Natural killer cell (primary cell): Measurements from ENCODE around the gene URI1. TPM values are rescaled to one million over a fixed set of nuclear protein-coding genes. Genes with fewer than 3 reads are reported as not detected.

Experiments used
- ATAC-seq, 3 donors: fragments of 150-1000 bp in 2 of 3; fragments of 200-7000 bp in 1 of 3; cut with Tn5 transposase; 1 replicate in 1 of 3; 2 replicates in 2 of 3; pipeline ENCODE4 v1.10.0; 2021; ENCODE audit warnings: mild to moderate bottlenecking in 2 of 3, moderate library complexity in 2 of 3
- DNase-seq, 2 donors: peaks; one replicate each; pipeline versions ENCODE4 v3.0.0 to v3.0.0-alpha.2; 2013 to 2021; ENCODE audit warnings: mixed read lengths in 1 of 2
- H3K27ac ChIP-seq: one replicate; pipeline ENCODE4 v1.5.1; 2013; ENCODE audit warnings: mild to moderate bottlenecking, low read length
- H3K27me3 ChIP-seq: one replicate; pipeline ENCODE4 v1.6.1; 2013; ENCODE audit warnings: low read length; ENCODE audit not compliant: control insufficient read depth, insufficient read depth
- H3K36me3 ChIP-seq: one replicate; pipeline ENCODE4 v1.6.1; 2013; ENCODE audit warnings: low read length; ENCODE audit not compliant: control insufficient read depth, insufficient read depth
- H3K4me1 ChIP-seq: one replicate; pipeline ENCODE4 v1.6.1; 2013; ENCODE audit warnings: low read length; ENCODE audit not compliant: control insufficient read depth, insufficient read depth
- H3K4me3 ChIP-seq: one replicate; pipeline ENCODE4 v1.5.1; 2013; ENCODE audit warnings: low read length
- H3K9me3 ChIP-seq: one replicate; pipeline ENCODE4 v1.6.1; 2013; ENCODE audit warnings: low read length; ENCODE audit not compliant: control insufficient read depth, insufficient read depth
- H3K27ac Mint-ChIP-seq, 2 donors: one replicate each; pipeline ENCODE4 v1.8.0; 2022; ENCODE audit warnings: mild to moderate bottlenecking in 2 of 2, mixed read lengths in 2 of 2, moderate library complexity in 1 of 2
- H3K27me3 Mint-ChIP-seq, 2 donors: one replicate each; pipeline ENCODE4 v1.8.0; 2022; ENCODE audit warnings: low read depth in 2 of 2, mixed read lengths in 2 of 2
- H3K36me3 Mint-ChIP-seq: one replicate; pipeline ENCODE4 v1.8.0; 2022; ENCODE audit warnings: mixed read lengths
- H3K4me1 Mint-ChIP-seq, 2 donors: one replicate each; pipeline ENCODE4 v1.8.0; 2022; ENCODE audit warnings: mixed read lengths in 2 of 2
- H3K4me3 Mint-ChIP-seq: one replicate; pipeline ENCODE4 v1.8.0; 2022; ENCODE audit warnings: mild to moderate bottlenecking, moderate library complexity, mixed read lengths
- H3K9me3 Mint-ChIP-seq, 2 donors: one replicate each; pipeline ENCODE4 v1.8.0; 2022; ENCODE audit warnings: mixed read lengths in 2 of 2
- CTCF ChIP-seq: fragments of 200-600 bp; IDR thresholded peaks from one replicate; pipeline ENCODE4 v1.8.0; 2022; ENCODE audit warnings: antibody characterized with exemption
- WGBS: methylation state at CpG from one replicate; pipeline ENCODE4 v1.1.7; 2013; ENCODE audit warnings: missing lambda C conversion rate; ENCODE audit not compliant: insufficient coverage; 5-methylcytosine and 5-hydroxymethylcytosine counted together
- intact Hi-C: fragments of 100-400 bp; cut with micrococcal nuclease; formaldehyde crosslinking; loops from one replicate; pipeline ENCODE4 v1.14.2; 2022
- total RNA-seq, 4 donors: library from RNA; stranded (reverse); fragments of 120-200 nt in 1 of 4; gene quantifications; one replicate each; pipeline versions ENCODE4 v1.2.3 to v1.2.4, GENCODE V29; 2013 to 2022

The URI1 gene
- total RNA-seq, 3 donors from 2014 or later (not counting 1 experiment from before 2014, with no cell fraction given) = 66.8 to 72.8 (median 68.4) TPM

- Histone ChIP-seq H3K4me3 (no peak overlapping the region), H3K27me3 (no peaks in the 10 kb centered on the region), H3K4me1 (peaks cover 7% of the 10 kb centered on the region), H3K27ac (no peak overlapping the region), H3K36me3 (no peaks in the 10 kb centered on the region), H3K9me3 (no peaks in the 10 kb centered on the region)
- WGBS = 100% methylated on average over 1 of the region's 2 CpGs
- Mint-ChIP-seq H3K9me3 (no peaks in the 10 kb centered on the region), H3K27me3 (no peaks in the 10 kb centered on the region), H3K27ac (peak overlapping the region in 1 of 2 donors; percentile 5), H3K4me3 (no peak overlapping the region), H3K36me3 (no peaks in the 10 kb centered on the region), H3K4me1 (peaks cover 48% of the 10 kb centered on the region in 2 donors)
- intact Hi-C loops = no loop called here
- ATAC-seq = no peak
- no peak for TF ChIP-seq CTCF
- no peak for DNase-seq
These were observed 32.7 kb downstream of the URI1 start for GRCh38 chr19:29974701-29975100.

DNA sequence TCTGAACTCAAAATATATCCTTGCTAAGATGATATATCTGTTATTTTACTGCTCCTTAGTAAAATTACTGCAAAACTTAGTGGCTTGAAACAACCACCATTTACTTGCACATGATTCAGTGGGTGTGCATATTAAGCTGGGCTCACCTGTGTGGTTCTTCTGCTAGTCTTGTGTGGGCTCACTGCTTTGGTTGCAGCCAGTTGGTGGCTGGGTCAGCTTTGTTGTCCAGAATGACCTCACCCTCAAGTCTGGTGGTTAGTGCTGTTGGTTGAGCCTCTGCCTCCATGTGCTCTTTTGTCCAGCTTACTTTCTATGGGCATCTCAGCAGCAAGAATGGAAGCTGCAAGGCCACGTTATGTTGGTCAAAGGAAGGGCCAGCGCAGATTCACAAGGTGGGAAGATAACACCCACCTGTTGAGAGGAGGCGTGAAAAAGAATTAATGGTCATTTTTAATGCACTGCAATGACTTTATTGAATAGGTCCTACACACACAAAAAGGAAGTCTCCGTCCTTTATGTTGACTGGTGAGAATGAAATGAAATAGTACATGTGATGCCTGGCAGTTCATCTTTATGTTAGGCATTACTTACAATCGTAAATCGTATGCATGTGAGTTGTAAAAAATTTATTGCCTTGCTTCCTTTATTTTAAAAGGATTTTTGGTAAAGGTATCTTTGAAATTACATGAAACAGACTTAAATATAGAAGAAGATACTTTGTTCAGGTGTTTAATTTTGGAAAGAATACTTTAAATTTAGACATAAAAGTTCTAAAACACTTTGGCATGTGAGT lies 34.3 kb downstream of the URI1 start:
- no peak for ATAC-seq

DNA sequence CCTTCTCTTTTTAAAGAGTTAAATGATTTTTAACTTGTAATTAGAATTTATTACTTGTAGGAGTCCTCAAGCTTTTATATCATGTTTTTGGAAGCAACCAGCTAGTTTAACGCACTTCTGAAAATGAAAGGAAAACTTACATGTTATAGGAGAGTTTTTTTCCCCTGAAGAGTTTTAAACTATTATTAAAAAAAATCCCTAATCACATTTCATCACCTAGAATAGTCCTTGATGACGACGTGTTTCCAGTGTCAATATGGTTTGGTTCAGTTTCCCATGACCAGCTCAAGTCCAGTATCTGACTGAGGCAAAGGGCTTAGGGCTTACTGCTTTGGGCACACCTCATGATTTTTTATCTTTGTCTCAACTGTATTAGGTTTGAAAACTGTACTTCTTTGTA lies 36.0 kb downstream of the URI1 start:
- H3K9me3 Mint-ChIP-seq = no peaks in the 10 kb centered on the region
- Histone ChIP-seq H3K36me3 (no peaks in the 10 kb centered on the region), H3K27me3 (no peaks in the 10 kb centered on the region), H3K27ac (peak overlapping the region; percentile 21), H3K4me3 (no peak overlapping the region), H3K9me3 (no peaks in the 10 kb centered on the region), H3K4me1 (peaks cover 7% of the 10 kb centered on the region)
- ATAC-seq (peak in 1 of 3 donors; percentile 34), DNase-seq (no peak)
- WGBS = 18% methylated on average over 2 of the region's 3 CpGs
- no peaks in the 10 kb centered on the region for H3K27me3 Mint-ChIP-seq
- H3K4me3 Mint-ChIP-seq = peak overlapping the region; percentile 31
- no peak for TF ChIP-seq CTCF
- intact Hi-C loops = no loop called here
- peak overlapping the region; percentile 44 to 65 for H3K27ac Mint-ChIP-seq
- no peaks in the 10 kb centered on the region for H3K36me3 Mint-ChIP-seq
- peaks cover 52 to 60% of the 10 kb centered on the region in 2 donors for H3K4me1 Mint-ChIP-seq

More for the DNA sequence above, 34.3 kb downstream of the URI1 start:
- no peak for DNase-seq
- H3K9me3 ChIP-seq = no peaks in the 10 kb centered on the region
- H3K4me1 ChIP-seq = peaks cover 7% of the 10 kb centered on the region
- Mint-ChIP-seq H3K4me3 (no peak overlapping the region), H3K9me3 (no peaks in the 10 kb centered on the region), H3K4me1 (peaks cover 44 to 48% of the 10 kb centered on the region in 2 donors), H3K27ac (peak overlapping the region in 1 of 2 donors; percentile 39), H3K27me3 (no peaks in the 10 kb centered on the region), H3K36me3 (no peaks in the 10 kb centered on the region)
- WGBS = 76% methylated on average over 5 of the region's 6 CpGs
- no peaks in the 10 kb centered on the region for H3K27me3 ChIP-seq
- no peak overlapping the region for H3K4me3 ChIP-seq
- intact Hi-C loops = no loop called here
- no peaks in the 10 kb centered on the region for H3K36me3 ChIP-seq
- H3K27ac ChIP-seq = no peak overlapping the region
- no peak for TF ChIP-seq CTCF
